Measurements from ENCODE around the gene ZNF710.

The ZNF710 gene

DNA sequence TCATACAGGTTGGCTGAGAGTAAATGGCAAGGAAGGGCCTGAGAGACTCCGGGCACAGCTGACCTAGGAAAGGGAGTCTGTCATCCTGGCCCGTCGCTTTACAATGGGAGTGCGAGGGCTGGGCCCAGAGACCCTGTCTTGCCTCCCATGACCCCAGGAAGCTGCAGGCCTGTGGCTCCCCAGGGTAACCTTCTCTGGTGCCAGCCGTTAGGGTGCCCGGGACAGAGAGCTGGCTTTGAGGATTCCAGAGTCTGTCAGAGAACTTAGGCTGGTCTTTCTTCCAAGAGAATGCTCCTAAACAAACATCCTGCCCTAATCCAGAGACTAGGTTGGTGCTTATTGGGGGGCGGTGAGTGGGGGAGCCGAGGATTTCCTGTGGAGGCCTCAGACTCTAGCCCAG, 18.5 kb downstream of the ZNF710 start:
- no peak for DNase-seq

DNA sequence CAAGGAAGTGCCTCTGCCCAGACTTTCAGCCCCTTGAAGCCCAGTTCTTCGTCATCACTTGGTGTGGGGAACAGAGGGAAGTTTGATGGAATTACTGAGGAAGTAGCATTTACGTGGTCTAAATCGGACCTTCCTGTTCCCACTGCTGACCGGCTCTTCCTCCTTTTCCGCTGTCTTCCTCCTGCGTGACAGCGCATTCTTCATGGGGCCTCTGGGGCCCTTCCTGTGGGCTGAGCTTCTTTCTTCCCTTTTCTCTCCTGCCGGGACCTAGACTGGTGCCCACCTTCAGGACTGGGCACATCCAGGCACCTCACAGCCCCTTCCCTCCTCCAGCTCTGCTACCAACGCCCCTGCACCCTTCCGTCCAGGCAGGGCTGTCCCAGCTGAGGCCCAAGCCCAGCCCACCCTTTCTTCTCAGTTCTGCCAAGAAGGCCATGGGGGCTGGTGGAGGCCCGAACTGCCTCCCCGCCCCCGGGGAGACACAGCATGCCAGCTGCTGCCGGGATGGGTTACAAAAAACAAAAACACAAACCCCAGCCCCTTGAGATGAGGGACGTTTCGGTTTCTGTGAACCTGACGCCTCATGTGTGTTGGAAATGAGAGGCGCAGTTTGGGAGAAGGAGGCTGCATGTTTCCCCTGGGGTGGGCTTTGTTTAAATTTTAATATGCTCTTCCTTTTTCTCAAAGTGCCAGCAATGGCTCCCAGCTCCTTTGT, 19.1 kb downstream of the ZNF710 start:
- no peak for DNase-seq

DNA sequence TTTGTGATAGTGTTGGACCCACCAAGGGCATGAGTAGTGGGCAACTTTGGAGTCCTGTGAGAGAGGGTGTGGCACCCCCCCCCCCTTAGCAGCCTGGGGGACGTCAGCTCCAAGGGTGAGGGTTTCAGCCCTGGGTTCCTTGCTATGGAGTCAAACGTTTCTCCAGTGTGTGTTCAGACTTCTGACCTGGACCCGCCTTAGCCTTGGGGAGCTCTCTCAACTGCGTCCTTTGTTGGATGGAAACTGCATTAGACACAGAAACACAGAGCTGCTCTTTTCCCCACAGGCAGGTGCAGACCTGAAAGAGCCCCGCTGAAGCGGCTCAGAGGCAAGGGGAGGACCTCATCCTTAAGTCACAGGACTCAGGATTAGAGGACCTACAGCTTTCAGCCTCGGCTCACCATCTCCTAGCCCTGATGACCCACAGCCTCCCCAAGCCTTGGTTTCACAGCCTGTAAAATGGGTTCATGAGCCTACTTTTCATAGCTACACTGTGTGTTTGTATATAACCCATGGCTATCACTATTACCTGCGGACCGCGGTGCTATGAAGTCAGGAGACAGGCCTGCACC, 19.9 kb downstream of the ZNF710 start:
- no peak for DNase-seq

DNA sequence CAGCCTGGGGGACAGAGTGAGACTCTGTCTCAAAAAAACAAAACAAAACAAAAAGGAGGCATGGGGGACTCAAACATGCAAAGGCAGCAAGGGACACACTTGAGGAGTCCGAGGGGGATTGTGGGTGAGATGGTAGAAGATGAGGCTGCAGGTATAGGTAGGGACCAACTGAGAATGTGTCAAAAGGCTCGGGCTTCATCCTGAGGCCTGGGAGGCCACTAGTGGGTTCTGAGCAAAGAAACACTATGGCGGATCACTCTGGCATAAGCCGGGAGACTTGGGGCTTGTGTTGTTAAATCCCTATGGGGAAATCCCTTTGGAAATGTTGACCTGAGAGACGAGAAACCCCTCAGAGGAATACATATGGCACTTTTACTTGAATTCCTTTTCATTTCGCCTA, 21.2 kb downstream of the ZNF710 start:
- no peak for DNase-seq

DNA sequence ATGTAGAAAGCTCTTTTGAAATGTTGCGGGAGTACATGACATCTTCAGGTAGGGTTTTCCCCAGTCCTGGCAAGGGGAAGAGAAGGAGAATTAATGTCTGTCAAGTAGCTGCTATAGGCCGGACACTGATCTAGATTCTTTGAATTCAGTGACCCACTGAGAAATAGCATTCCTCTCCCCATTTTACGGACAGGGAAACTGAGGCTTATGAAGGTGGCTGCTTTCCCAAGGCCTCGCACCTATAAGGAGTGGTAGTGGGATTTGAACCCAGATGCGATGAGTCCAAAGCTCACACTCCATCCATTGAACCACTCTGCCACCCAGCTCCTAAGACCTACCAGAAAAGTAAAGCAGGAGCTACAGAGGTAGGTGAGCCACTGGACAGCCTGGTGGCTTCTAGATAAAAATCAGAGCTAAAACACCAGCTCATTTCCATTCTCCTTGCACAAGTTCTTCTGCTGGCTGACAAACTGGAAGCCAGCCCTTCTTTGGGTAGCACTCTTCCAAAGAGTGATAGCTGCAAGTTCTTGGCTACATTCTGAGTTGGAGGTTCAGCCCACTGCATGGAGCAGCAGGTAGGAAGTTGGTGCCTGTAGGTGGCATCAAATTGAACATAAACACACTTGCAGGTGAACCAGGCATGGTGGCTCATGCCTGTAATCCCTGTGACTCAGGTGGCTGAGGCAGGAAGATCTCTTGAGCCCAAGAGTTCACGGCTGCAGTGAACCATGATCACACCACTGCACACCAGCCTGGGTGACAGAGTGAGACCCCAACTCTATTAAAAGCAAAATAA, 22.0 kb downstream of the ZNF710 start:
- DNase-seq = no peak

DNA sequence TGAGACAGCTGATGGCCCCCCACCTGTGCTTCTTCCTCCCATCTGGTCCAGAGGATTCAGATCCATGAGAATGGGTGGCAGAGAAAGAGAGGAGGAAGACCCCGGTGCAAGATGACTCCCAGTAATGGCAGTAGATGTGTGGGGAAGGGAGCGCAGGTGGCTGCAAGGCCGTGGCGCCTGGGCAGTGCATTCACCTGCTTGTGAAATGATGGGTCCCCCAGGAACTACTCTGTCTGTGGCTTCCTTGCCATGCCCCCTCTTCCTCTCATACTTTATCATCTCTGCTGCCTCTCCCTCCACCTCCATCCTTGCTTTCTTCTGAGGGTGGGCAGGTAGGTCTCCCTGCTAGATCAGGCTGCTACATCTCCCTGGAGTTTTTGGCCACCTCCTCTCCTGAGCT, 23.3 kb downstream of the ZNF710 start:
- no peak for DNase-seq

DNA sequence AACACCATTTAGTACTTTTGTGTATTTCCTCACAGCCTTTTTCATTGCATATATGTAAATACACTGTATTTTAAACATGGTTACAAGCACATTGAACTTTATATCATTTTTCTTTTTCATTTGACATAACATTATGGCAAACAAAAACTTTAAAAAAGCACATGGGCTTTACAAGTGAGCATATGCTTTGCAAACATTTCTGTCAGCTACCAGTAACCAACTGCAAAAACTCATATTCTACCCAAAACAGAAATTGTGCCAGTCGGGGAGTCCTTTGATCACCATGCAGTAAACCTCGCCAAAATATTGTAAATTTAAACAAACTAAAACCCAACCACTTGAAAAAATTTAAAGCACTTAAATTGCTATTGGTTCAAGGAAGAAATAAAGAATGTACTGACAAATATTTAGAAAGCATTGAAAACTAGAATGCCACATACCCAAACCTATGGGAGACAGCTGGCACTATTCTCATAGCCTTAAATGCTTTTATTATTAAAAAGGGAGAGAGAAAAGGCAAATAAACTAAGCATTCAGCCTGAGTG, 24.4 kb downstream of the ZNF710 start:
- no peak for DNase-seq

DNA sequence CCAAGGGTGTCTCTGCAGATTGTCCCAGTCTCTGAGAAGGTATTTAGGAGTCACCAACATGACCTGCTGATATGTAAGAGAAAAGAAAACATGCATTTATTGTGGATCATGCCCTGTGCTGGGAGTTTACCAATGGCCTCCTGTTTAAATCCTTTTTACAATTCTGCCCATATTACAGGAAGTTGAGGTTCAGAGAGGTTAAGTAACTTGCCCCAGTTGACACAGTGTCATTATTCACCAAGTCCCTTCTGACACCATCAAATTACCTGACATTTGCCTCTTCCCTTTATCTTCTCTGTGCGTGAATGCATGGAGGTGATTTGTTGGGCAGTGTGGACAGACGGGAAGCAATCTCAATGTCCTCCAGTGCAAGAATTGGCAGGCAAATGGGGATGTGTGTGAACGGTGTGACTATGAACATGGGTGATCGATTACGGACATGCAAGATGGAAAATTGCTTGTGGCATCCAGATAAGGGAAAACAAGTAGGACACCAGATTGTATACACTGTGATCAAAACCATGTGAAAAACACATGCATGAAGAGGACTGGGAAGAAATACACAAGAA, 27.3 kb downstream of the ZNF710 start:
- no peak for DNase-seq

DNA sequence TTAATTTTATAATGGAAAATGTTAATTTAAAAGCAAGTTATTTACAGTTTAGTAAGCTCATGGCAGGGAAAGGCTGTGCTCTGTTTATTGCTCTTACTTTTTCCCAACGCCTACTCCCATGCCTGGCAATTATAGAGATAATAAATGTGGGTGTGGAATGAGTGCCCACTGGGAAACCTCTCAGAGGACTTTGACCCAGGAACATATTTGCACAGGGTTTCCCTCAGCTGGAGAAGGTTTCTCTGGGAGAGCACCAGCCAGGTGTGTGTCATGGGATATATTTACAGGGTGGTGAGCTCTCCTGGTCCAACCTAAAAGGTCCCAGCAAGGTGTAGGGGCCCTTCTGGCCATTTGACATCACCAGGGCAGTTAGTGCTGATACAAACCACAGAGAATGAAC, 27.9 kb downstream of the ZNF710 start:
- no peak for DNase-seq

DNA sequence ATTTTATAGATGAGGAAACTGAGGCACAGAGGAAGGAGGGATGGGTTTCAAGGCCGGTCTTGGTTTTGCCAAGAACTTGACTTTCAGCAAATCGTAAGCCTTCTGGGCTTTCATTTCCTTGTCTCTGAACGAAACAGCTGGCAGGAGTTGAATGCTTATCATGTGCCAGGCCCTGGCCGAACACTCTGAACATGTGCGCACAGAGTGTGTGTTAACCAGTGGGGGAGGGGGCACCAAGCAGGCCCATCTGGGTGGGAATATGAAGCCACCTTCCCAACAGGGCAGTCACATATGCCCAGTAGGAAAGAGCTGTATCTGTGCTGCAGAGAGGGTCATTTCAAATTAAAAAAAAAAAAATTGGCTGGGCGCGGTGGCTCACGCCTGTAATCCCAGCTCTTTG, 29.3 kb downstream of the ZNF710 start:
- DNase-seq = no peak

DNA sequence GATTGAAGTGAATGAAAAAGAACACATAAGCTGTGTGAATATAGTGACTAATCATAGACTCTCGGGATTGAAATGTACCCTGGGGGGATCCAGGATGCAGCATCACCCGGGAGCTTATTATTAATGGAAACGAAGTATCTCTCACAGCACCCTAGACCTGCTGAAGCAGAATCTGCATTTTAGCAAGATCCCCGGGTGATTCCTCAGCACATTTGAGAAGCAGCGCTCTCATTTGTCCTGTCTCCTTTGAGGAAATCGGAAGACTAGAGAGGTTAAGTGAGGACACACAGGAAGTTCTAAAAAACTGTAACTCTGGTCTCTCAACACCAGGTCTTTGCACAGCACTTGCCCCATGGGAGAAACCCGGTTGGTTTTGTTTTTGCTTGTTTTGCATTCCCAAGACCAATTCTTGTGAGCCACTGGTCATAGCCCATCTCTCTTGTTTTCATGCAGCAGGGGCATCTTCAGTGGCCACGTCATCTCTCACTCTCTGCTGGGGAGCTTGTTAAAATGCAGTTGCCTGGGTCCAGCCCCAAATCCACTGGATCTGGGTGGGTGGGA, 30.2 kb downstream of the ZNF710 start:
- DNase-seq = no peak

DNA sequence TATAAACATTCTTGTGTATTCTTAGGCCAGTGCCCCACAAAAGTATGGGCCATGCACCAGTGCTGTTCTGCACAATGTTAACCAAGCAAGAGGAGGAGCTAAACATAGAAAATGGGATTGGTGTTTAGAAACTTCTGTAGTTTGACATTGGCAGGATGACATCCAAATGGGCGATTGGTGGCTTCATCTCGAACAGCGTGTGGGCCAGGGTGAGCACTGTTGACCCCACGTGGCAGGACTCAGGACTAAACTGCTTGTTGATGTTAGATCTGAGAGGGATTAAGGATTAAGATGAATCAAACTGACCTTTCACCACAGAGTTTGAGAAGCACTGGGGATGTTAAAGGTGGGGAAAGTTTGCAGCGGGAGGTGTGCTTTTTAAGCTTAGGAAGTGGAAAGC, 31.9 kb downstream of the ZNF710 start:
- DNase-seq = no peak

DNA sequence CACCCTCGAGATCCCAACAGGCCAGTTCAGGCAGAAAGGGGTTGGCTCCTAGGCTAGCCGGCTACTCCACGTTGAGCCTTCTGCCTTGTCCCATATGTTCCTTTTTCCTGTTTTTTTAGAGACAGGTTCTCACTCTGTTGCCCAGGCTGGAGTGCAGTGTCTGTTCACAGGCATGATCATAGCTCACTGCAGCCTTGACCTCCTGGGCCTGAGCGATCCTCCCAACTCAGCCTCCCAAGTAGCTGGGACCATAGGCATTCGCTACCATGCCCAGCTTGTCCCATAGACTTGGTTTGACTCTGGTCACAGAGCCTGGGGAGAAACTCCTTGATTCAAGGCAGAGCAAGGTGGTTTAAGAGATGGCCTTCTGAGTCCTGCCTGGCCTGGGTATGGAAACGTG, 32.3 kb downstream of the ZNF710 start:
- no peak for DNase-seq

DNA sequence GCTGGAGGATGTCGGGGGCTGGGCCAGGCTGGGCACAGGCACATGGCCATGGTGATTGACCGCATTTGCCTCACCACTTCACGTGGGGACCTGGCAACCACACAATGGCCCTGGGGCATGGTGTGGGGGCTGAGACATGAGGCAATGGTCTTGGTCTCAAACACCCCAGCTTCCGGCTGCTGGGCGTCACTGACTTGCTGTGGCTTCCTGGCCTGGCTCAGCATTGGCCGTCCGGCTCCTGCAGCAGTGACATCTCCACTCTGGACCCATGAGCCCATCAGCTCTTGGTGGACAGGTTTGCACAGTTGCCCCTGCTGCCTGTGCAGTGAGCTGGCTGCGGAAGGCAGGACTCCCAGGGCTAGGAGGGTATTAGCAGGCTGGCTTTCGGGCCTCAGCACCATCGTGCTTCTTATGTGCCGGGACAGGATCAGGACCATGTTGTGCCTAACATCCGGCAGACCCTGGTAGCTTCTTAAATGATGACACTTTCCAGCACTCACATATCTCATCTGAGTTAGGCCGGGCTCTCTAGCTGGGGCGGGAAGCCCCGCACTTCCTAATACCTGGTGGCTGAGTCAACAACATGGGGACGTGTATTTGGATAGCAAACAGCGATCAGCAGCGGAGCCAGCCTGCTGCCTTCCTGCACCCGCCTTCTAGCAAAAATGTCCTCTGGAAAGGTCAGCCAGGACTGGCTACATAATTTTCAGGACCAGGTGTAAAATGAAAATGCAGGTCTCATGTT, 34.1 kb downstream of the ZNF710 start:
- no peak for DNase-seq

DNA sequence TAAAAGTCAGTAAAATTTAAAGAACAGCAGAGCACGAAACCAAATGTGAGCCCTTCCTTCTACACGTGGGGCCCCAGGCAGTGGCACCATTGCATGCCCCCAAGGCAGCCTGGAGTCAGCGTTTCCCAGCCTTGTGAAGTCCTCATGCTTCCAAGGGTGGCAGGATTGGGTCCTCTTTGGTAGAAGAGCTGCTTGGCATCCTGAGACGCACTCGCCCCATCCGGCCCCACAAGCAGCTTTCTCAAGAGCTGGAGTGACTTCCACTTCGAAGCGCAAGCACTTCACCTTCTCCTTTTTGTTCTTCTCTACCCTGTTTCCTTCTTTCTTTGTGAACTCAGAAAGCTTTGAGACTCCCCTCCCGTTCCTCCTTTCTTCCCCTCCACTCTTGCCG, 34.7 kb downstream of the ZNF710 start:
- no peak for DNase-seq

DNA sequence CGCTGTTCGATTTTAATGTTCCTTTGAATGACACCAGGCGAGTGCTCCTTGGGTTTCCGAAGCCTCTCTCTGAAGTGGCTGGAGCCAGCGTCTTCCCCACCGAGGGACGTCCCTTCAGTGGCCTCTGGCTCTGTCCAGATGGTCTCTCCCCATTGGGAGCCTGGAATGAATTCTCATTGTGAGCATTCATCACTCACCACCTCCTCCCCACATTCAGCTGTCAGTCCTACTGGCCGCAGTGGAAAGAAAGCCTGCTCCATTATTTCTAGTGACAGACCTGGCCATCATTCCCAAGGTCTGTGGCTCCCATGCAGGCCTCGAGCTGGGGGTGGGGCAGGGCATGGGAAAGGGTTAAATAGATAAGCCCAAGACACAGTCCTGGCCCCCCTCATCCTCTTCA, 35.2 kb downstream of the ZNF710 start:
- DNase-seq = no peak

DNA sequence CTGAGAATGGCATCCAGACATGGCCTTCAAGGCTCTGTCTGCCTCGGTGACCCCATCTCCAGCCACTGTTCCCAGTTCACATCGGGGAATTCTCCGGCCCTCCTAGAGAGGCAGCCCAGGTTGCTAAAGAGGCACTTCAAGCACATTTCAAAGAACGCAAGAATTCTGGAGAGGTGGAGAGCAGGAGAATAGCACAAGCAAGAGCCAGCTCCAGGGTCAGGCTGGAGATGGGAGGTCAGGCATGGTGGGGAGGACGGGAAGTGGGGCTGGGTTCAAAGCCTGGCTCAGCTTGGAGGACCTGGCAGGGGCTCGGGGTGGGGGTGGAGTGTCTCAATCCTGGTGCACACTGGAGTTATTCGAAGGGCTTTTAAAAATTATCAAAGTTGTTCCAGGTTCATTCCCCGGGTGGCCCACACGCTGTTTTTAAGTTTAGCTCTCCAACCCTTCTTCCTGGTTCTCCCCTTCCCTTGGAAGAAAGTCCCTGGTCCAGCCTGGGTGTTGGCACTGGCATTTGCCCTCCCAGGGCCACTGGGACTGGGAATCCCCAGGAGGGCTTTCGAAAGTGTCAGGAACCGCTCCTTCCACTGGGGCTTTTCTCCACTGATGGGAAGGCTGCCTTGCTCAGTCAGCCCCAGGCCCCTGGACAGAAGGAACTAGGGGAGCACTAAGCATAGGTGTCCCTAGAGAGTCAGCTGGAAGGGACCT, 35.8 kb downstream of the ZNF710 start:
- no peak for DNase-seq

DNA sequence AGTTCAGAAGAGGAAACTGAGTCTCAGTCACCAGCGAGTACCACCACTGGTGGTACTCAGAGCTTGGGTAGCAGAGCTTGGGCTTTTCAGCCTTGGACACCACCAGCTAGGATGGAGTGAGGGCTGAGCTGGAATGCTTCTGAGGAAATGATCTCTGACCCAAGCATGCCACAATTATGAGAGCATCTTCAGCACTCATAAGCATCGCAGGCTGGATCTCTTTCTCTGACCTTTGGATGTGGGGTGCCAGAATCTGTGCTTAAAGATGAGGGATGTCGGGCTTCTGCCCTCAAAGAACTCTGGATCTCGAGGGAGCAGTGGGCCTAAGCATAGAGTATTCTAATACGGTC, 36.4 kb downstream of the ZNF710 start:
- DNase-seq = no peak

DNA sequence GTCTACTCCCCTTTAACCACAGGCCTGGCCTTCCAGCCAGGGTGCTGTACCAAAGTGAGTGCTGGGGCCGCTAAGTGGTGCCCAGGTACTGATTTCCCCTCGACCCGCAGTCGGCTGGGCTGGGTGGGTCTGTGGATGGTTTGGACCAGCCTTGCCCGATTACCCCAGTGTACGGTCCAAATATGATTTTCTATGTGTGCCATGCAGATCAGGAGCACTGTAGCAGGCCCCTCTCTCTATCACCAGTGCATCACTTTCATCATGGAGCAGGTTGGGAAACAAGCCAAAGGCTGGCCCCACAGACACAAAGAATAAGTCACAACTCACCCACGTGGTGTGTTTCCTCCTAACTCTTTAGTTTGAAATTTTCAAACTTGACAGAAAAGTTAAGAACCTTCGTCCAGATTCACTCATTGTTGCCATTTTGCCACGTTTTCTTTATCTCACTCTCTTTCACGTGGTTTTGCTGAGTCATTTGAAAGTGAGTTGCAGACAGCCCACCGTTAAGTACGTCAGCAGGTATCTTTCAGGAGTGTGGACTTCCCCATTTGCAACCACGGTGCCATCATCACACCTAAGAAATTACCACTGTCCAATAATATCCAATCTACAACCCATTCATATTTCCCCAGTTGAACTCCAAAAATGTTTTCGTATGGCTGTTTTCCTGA, 37.0 kb downstream of the ZNF710 start:
- peak; percentile 71 for DNase-seq

DNA sequence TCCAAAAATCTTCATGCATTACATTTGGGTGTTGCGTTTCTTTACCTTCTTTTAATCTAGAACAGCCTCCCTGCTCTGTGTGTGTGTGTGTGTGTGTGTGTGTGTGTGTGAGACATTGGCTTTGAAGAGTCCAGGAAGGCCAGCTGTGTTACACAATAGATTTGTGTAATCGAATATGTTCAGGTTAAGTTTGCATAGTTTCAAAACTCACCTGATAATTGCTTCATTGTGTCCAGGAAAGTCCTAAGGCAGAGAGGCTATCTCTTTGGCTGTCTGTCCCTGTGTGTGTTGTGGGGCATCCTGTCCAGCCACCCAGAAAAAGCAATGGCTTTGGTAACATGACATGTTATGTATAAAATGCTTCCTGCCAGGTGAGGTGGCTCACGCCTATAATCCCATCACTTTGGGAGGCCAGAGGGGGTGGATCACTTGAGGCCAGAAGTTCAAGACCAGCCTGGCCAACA, 37.5 kb downstream of the ZNF710 start:
- DNase-seq = no peak

DNA sequence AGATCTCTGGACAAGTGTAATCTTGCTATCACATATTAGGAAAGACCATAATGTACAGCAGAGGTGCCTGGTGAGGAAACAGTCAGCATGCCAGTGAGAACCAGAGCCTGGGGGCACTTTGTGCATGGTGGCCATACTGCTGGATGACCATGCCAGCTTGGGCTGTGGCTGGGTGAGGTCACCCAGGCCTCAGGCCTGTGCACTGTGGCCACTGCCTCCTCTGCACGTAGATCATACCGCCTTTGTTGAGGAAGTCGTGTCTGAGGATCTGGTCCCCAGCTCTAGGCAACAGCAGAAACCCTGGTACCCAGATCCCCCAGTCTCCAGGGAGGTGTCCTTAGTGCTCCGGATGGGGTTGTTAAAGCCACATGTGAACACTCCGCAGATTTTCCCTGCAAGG, 38.9 kb downstream of the ZNF710 start:
- no peak for DNase-seq
